Stomach (tissue), 4 donors: ENCODE data around the gene TNNI2.

Experiments used
- POLR2A ChIP-seq, 4 donors: fragments of 450-650 bp; IDR thresholded peaks; one replicate each; pipeline ENCODE4 v1.6.1; 2016; ENCODE audit warnings: antibody characterized with exemption in 4 of 4, control low read depth in 2 of 4, mild to moderate bottlenecking in 1 of 4, moderate library complexity in 1 of 4
- POLR2AphosphoS5 ChIP-seq, 3 donors: sonication (generic); formaldehyde crosslinking; IDR thresholded peaks; one replicate each; pipeline ENCODE4 v1.6.1; 2016; ENCODE audit warnings: antibody characterized with exemption in 3 of 3
- TF ChIP-seq, protein P1 (sequence below), 7 experiments: fragments of 450-650 bp in 4 of 7; fragments of 200-600 bp in 3 of 7; sonication (generic) in 3 of 7; IDR thresholded peaks; one replicate each; pipeline ENCODE4 v1.5.1; 2016 to 2019; ENCODE audit warnings: antibody characterized with exemption in 7 of 7, control low read depth in 2 of 7, mild to moderate bottlenecking in 1 of 7

DNA sequence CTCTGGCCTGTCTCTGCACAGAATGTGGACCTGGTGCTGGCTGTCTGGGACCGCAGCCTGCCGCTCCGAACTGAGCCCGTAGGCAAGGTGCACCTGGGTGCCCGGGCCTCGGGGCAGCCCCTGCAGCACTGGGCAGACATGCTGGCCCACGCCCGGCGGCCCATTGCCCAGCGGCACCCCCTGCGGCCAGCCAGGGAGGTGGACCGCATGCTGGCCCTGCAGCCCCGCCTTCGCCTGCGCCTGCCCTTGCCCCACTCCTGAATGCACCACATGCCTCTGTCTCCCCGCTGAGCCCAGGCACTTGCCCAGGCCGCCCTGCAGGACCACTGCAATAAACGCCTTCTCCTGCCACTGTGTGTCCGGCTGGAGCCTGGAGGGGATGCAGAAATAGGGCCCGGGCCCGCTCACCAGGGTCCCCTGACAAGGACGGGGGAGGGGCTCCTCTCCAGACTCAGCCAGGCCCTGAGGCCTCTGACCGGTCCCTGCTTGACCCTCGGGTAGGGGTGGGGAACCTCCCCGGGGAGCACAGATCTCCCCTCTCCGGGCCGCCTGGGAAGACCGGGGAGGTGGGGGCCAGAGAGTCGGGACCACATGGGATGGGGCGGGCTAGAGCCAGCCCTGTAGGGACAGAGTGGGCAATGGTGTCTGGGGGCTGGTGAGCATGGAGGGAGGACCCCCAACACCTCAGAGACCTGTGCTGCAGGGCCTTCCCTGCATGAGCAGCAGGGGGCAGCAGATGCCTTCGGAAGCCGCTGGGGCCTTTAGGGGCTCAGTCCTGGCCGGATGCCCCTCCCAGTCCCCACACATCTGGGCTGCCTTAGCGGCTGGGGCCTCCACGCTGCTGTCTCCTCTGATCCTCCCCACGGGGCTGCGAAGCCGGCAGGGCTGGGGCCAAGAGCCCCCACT is 1.4 kb upstream of the TNNI2 start:
- TF ChIP-seq, protein P1, sequence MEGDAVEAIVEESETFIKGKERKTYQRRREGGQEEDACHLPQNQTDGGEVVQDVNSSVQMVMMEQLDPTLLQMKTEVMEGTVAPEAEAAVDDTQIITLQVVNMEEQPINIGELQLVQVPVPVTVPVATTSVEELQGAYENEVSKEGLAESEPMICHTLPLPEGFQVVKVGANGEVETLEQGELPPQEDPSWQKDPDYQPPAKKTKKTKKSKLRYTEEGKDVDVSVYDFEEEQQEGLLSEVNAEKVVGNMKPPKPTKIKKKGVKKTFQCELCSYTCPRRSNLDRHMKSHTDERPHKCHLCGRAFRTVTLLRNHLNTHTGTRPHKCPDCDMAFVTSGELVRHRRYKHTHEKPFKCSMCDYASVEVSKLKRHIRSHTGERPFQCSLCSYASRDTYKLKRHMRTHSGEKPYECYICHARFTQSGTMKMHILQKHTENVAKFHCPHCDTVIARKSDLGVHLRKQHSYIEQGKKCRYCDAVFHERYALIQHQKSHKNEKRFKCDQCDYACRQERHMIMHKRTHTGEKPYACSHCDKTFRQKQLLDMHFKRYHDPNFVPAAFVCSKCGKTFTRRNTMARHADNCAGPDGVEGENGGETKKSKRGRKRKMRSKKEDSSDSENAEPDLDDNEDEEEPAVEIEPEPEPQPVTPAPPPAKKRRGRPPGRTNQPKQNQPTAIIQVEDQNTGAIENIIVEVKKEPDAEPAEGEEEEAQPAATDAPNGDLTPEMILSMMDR (IDR thresholded peaks at IDR 0.05), result peak in 5 of 7 experiments; percentile 68 to 89 (median 77)
- TF ChIP-seq POLR2AphosphoS5 (IDR thresholded peaks at IDR 0.05), result no peak
- no peak for TF ChIP-seq POLR2A (IDR thresholded peaks at IDR 0.05)
